Vagina (tissue), 2 donors: Measurements from ENCODE around the gene TSEN54. TPM values are rescaled to one million over a fixed set of nuclear protein-coding genes. Genes with fewer than 3 reads are reported as not detected.

Experiments
- DNase-seq, 2 donors: peaks; one replicate each; pipeline ENCODE4 v3.0.0-alpha.2; 2017; ENCODE audit errors: extremely low spot score in 2 of 2
- H3K27ac ChIP-seq: fragments of 200-600 bp; sonication (generic); one replicate; pipeline ENCODE4 v1.5.1; 2019
- H3K27me3 ChIP-seq: fragments of 200-600 bp; sonication (generic); one replicate; pipeline ENCODE4 v1.5.1; 2019
- H3K36me3 ChIP-seq, 2 donors: fragments of 200-600 bp; sonication (generic); one replicate each; pipeline ENCODE4 v1.5.1; 2017 to 2019
- H3K4me1 ChIP-seq: fragments of 200-600 bp; sonication (generic); one replicate; pipeline ENCODE4 v1.5.1; 2019
- H3K4me3 ChIP-seq, 2 donors: fragments of 200-600 bp; sonication (generic); 1 replicate in 1 of 2; 2 replicates in 1 of 2; pipeline ENCODE4 v1.5.1; 2016 to 2019
- H3K9me3 ChIP-seq: fragments of 200-600 bp; sonication (generic); one replicate; pipeline ENCODE4 v1.5.1; 2019
- CTCF ChIP-seq, 3 experiments: fragments of 450-650 bp in 2 of 3; fragments of 200-600 bp in 1 of 3; sonication (generic) in 1 of 3; IDR thresholded peaks; one replicate each; pipeline ENCODE4 v1.5.1; 2017 to 2019; ENCODE audit warnings: antibody characterized with exemption in 3 of 3, mild to moderate bottlenecking in 2 of 3, moderate library complexity in 2 of 3
- POLR2A ChIP-seq, 2 donors: fragments of 450-650 bp; IDR thresholded peaks; one replicate each; pipeline ENCODE4 v1.6.1; 2017; ENCODE audit warnings: antibody characterized with exemption in 2 of 2, mild to moderate bottlenecking in 2 of 2, moderate library complexity in 2 of 2
- POLR2AphosphoS5 ChIP-seq, 2 donors: sonication (generic); formaldehyde crosslinking; IDR thresholded peaks; one replicate each; pipeline ENCODE4 v1.9.0; 2017; ENCODE audit warnings: antibody characterized with exemption in 2 of 2, mild to moderate bottlenecking in 2 of 2, low read depth in 1 of 2; ENCODE audit not compliant: insufficient read depth in 1 of 2
- intact Hi-C: fragments of 100-400 bp; cut with DNase I; formaldehyde crosslinking; loops from one replicate; pipeline ENCODE4 v1.15.1; 2023
- total RNA-seq: library from RNA; depleted of rRNA; stranded (reverse); fragments of >200 nt; gene quantifications from one replicate; pipeline ENCODE4 v1.2.3, GENCODE V29; 2016

The TSEN54 gene
- total RNA-seq, 1 donor from 2014 or later, result 30.9 TPM

GRCh38 chr17:75491680-75492079 lies 24.6 kb upstream of the TSEN54 start:
- TF ChIP-seq POLR2AphosphoS5 (IDR thresholded peaks at IDR 0.05; ENCODE audit: insufficient read depth in 1 of 2, low read depth in 1 of 2), result no peak
- no peak for TF ChIP-seq CTCF (IDR thresholded peaks at IDR 0.05)
- no peak for TF ChIP-seq POLR2A (IDR thresholded peaks at IDR 0.05)
- Histone ChIP-seq H3K9me3 (no peaks in the 10 kb centered on the region), H3K4me3 (no peak overlapping the region), H3K27me3 (no peaks in the 10 kb centered on the region), H3K36me3 (peaks cover 0 to 54% of the 10 kb centered on the region in 2 donors), H3K4me1 (no peaks in the 10 kb centered on the region), H3K27ac (no peak overlapping the region)
- no peak for DNase-seq
- intact Hi-C loops, result no loop called here

GRCh38 chr17:75492555-75493168 lies 23.7 kb upstream of the TSEN54 start:
- Histone ChIP-seq H3K27me3 (no peaks in the 10 kb centered on the region), H3K4me1 (no peaks in the 10 kb centered on the region), H3K27ac (no peak overlapping the region), H3K9me3 (no peaks in the 10 kb centered on the region), H3K4me3 (no peak overlapping the region), H3K36me3 (peaks cover 0 to 60% of the 10 kb centered on the region in 2 donors)
- no peak for DNase-seq
- TF ChIP-seq CTCF (IDR thresholded peaks at IDR 0.05), result no peak
- no peak for TF ChIP-seq POLR2A (IDR thresholded peaks at IDR 0.05)
- no peak for TF ChIP-seq POLR2AphosphoS5 (IDR thresholded peaks at IDR 0.05; ENCODE audit: insufficient read depth in 1 of 2, low read depth in 1 of 2)
- intact Hi-C loops, result no loop called here

GRCh38 chr17:75493476-75494129 lies 22.7 kb upstream of the TSEN54 start:
- no peaks in the 10 kb centered on the region for H3K27me3 ChIP-seq
- no peak for TF ChIP-seq POLR2A (IDR thresholded peaks at IDR 0.05)
- TF ChIP-seq CTCF (IDR thresholded peaks at IDR 0.05), result no peak
- TF ChIP-seq POLR2AphosphoS5 (IDR thresholded peaks at IDR 0.05; ENCODE audit: insufficient read depth in 1 of 2, low read depth in 1 of 2), result no peak
- no peak overlapping the region for H3K27ac ChIP-seq
- H3K9me3 ChIP-seq, result no peaks in the 10 kb centered on the region
- intact Hi-C loops, result no loop called here
- no peaks in the 10 kb centered on the region for H3K4me1 ChIP-seq
- H3K36me3 ChIP-seq, result peaks cover 0 to 68% of the 10 kb centered on the region in 2 donors
- DNase-seq, result no peak
- no peak overlapping the region for H3K4me3 ChIP-seq

- H3K36me3 ChIP-seq, result peaks cover 0 to 73% of the 10 kb centered on the region in 2 donors
- peaks cover 3% of the 10 kb centered on the region for H3K4me1 ChIP-seq
- intact Hi-C loops, result no loop called here
- no peaks in the 10 kb centered on the region for H3K9me3 ChIP-seq
- H3K4me3 ChIP-seq, result no peak overlapping the region
- no peak for DNase-seq
- no peaks in the 10 kb centered on the region for H3K27me3 ChIP-seq
- no peak for TF ChIP-seq POLR2AphosphoS5 (IDR thresholded peaks at IDR 0.05; ENCODE audit: insufficient read depth in 1 of 2, low read depth in 1 of 2)
- TF ChIP-seq POLR2A (IDR thresholded peaks at IDR 0.05), result no peak
- H3K27ac ChIP-seq, result no peak overlapping the region
Observed at GRCh38 chr17:75494326-75494877, 21.9 kb upstream of the TSEN54 start.

GRCh38 chr17:75496005-75496404 lies 20.3 kb upstream of the TSEN54 start:
- intact Hi-C loops, result no loop called here
- no peak overlapping the region for H3K4me3 ChIP-seq
- H3K36me3 ChIP-seq, result peaks cover 0 to 83% of the 10 kb centered on the region in 2 donors
- TF ChIP-seq CTCF (IDR thresholded peaks at IDR 0.05) (no peak), POLR2A (IDR thresholded peaks at IDR 0.05) (no peak), POLR2AphosphoS5 (IDR thresholded peaks at IDR 0.05; ENCODE audit: insufficient read depth in 1 of 2, low read depth in 1 of 2) (no peak)
- peaks cover 14% of the 10 kb centered on the region for H3K4me1 ChIP-seq
- H3K27me3 ChIP-seq, result no peaks in the 10 kb centered on the region
- H3K27ac ChIP-seq, result no peak overlapping the region
- DNase-seq, result no peak
- no peaks in the 10 kb centered on the region for H3K9me3 ChIP-seq
